Breast epithelium (tissue), 3 donors: Measurements from ENCODE around the gene CTDNEP1.

Experiments
- CTCF ChIP-seq, 3 donors: fragments of 450-650 bp; IDR thresholded peaks; one replicate each; pipeline ENCODE4 v1.5.1; 2016 to 2017; ENCODE audit warnings: antibody characterized with exemption in 3 of 3, mild to moderate bottlenecking in 3 of 3, moderate library complexity in 3 of 3
- POLR2AphosphoS5 ChIP-seq, 3 donors: sonication (generic); formaldehyde crosslinking; IDR thresholded peaks; one replicate each; pipeline ENCODE4 v1.6.1; 2017; ENCODE audit warnings: antibody characterized with exemption in 3 of 3

- TF ChIP-seq POLR2AphosphoS5 (IDR thresholded peaks at IDR 0.05) (no peak), CTCF (IDR thresholded peaks at IDR 0.05) (no peak)
Observed at GRCh38 chr17:7225711-7226331, 25.7 kb downstream of the CTDNEP1 start.
